GM21825 (cell line): ENCODE results near the gene NUDT7.
A peak's percentile ranks its signal among the peaks of the same experiment; 100 is the strongest.

ENCODE experiments used
- ATAC-seq: cut with Tn5 transposase; IDR thresholded peaks from one replicate; pipeline ENCODE4 v1.9.1; 2021; ENCODE audit warnings: mild to moderate bottlenecking, moderate library complexity; ENCODE audit not compliant: unreplicated experiment

NUDT7 gene

GRCh38 chr16:77722309-77723107, at the start of gene NUDT7:
TSS of gene NUDT7 (plus strand) at chr16:77722514. CDS start at chr16:77722583, 69 bp downstream.
- ATAC-seq = peak; percentile 93

- ATAC-seq = no peak
Observed at GRCh38 chr16:77674888-77675287, 47.4 kb upstream of the NUDT7 start.

DNA sequence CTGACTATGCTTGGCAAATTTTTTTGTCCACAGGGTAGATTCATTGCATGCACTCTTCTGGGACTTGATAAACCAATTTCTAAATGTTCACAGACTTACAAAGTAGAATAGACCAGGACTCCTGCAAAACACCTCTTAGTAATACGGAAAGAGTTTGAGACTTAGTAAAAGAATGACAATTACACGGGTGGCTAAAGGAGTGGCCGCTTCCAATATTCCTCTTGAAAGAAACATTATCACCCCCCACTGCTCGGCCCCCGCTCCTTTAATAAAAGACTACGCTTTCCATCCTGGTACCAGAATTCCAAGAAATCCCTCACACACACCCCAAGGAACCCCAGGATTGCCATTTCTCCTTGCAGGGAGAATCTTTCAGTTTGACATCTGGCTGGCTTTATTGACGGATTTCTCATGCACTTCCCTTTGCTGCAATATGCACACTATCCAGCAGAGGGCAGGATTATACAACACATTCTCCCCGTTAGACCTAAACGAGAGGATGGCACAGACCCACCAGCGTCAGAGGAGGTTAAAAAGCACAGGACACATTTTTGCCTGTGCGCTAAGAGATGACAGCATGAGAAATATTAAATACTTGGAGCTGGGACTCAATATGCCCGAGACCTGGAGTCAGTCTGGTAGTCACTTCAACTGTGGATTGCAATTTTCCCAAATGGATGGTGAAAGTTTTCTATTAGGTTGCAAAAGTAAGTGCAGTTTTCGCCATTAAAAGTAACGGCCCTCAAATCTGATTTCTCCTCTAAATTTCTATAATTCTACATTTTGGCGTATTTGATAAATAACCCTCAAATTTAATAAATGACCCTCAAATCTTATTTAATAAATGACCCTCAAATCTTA, 46.6 kb upstream of the NUDT7 start:
- ATAC-seq = peak; percentile 74

- ATAC-seq = no peak
Observed at GRCh38 chr16:77677129-77677528, 45.2 kb upstream of the NUDT7 start.

DNA sequence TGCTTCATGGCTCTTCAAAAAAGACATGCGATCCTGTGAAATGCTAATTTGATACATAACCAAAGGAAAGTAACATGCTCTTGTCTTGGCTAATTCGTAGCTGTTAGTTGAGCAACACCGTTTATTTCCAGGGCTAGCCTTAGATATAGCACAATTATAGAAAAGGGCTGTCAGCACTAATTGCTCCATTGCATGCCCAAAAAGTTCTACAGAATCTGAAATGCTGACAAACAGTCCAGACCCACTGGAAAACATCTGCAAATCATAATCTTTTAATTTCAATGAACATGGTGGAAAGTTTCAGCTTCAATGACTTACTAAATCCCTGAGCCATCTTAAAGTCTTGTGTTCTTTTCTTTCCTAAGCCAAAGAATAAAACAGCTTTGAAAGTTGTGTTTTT, 42.9 kb upstream of the NUDT7 start:
- ATAC-seq = no peak

GRCh38 chr16:77679901-77680300, 42.4 kb upstream of the NUDT7 start:
- ATAC-seq = no peak

GRCh38 chr16:77680496-77680895, 41.8 kb upstream of the NUDT7 start:
- ATAC-seq = no peak

GRCh38 chr16:77682586-77682985, 39.7 kb upstream of the NUDT7 start:
- ATAC-seq = no peak

DNA sequence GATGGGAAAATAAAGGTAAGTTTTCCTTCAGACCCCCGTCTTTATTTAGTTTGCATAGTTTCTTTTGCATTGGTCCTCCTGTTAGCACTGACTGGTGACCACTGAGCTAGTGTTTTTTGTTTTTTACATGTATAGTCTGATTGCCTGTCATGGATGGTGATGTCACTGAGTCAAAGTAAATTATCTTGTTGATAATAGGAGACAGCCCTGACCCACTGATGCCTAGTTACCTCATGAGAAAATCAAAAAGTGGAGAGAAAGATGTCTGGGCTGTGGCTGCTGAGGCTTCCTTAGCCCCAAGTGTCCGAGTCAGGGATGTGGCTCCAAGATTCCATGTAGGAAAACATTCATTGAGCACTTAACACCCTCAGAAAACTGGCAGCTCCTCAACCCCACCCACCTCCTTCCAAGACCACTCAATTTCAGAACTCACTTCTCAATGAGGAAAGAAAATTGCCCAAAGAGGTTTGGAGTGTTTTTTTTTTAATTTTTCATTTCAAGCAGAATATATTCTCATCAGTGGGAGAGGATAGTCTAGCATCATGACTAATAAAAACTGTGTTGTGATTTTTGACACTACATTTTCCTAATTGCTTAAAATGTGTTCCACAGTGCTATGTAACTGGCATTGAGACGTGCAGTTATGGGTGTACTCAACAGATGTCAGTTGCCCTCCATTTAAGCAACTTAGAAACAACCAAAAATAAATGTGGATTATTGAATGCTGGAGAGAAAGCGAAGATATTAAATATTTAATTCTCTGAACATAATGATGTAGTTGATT, 38.7 kb upstream of the NUDT7 start:
- ATAC-seq = no peak

GRCh38 chr16:77684181-77684526, 38.2 kb upstream of the NUDT7 start:
- no peak for ATAC-seq

- ATAC-seq = no peak
Observed at GRCh38 chr16:77686385-77686784, 35.9 kb upstream of the NUDT7 start.

DNA sequence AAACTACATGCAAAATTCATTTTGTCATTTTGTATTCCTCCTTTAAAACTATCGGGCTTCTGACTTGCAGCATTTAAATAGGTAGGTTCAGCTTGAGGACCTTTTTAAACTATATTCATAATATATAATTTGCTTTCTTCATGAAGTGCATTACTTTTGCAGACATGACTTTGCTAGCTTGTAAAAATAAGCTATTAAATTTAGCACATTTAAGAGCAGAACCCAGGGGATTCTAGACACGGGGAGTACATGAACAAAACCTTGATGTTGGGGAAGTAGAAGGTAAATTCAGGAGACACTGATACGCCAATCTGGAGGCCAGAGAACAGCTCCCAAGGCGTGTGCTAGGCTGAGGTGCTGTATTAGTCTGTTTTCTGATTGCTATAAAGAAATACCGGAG, 32.3 kb upstream of the NUDT7 start:
- no peak for ATAC-seq

- no peak for ATAC-seq
Observed at GRCh38 chr16:77690416-77690815, 31.9 kb upstream of the NUDT7 start.

- ATAC-seq = no peak
Observed at GRCh38 chr16:77692612-77693011, 29.7 kb upstream of the NUDT7 start.

DNA sequence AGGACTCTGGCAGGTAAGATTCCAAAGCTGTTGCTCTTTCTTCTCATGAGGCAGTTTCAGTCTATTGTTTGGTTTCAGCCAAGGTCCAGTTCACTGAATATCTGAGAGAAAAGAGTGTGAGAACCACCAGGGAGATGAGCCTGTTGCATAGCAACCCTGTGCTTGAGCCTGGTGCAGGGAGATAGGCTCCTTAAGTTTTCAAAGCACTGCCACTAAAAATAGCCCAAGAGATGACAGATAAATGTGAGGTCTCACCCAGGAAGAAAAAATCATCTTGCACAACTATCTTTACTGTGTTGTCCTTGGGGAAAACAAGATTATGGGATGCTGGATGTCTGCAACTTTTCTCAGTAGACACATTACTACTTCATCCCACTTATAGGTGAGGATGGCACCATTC, 26.2 kb upstream of the NUDT7 start:
- ATAC-seq = no peak

DNA sequence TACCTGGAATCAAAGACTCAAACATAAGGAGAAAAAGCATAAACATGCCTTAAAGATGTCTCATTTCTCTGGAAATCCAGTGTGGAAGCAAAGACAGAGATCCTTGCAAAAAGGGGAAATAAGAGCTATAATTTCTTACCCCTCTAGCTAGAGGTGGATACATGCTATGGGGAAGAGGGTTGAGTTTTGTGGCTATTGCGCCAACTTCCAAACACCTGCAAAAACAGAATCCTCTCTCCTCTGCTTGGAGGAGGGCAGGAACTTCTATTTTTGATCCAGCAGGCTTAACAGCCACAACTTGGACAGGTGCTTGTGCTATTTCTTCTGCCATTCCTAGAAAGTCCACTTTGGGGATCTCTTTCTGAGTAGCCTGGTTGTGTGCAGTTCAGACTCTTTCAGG, 21.5 kb upstream of the NUDT7 start:
- ATAC-seq = no peak

DNA sequence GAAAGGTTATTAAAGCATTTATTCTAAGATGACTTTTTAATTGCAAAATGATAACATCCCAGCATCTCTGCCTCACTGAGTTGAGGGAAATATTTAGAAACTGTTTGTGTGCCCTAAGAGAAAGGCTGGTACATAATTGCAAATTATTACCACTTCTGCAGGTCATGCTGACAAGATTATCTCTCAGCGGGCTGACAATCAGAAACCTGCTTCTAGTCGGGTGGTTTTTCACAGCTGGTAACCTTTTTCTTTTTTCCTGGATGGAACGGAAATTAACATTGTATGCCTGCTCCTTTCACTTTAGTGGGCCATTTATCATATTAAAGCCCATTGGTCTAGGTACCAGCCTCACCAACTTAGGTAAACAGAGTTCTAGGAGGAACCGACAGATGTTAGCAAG, 17.0 kb upstream of the NUDT7 start:
- ATAC-seq = no peak

DNA sequence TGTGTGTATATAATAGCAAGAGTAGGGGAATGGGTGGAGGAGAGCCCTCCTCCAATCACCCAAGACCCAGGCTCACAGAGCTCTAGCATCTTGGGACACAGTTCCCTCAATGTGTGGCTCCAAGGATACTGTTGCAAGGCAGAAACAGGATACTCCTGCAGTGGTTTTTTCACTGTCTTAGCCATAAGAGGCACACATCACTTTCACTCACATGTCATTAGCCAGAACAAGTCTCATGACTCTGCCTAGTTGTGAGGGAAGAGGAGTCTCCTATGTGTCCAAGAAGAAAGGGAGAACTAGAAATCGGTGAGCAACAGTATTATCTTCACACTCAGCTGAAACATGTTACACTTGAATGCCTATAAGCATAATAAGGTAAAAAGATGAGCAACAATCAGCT, 11.1 kb upstream of the NUDT7 start:
- no peak for ATAC-seq

GRCh38 chr16:77711775-77712174, 10.5 kb upstream of the NUDT7 start:
- no peak for ATAC-seq

- ATAC-seq = no peak
Observed at GRCh38 chr16:77715145-77715544, 7.2 kb upstream of the NUDT7 start.

DNA sequence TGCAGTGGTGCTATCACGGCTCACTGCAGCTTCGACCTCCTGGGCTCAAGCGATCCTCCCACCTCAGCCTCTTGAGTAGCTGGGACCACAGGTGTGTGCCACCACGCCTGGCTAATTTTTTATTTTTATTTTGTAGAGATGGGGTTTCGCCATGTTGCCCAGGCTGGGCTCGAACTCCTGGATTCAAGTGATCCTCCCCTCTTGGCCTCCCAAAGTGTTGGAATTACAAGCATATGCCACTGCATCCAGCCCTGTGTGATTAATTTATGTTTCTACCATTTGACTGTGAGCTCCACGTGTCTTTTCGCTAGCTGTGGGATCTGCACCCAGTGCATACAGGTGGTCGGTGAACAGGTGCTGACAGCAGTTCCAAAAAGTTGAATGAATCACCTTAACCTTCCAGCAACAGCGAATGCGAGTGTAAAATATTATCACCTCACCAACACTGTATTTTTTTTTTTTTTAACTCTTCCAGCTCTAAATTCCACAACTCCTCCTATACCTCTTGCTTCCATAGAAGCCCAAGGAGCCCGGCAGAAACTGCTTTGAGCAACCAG, 484 bp upstream of the NUDT7 start:
- ATAC-seq = peak; percentile 21
